Measurements from ENCODE around the gene DAO.

DAO gene

DNA sequence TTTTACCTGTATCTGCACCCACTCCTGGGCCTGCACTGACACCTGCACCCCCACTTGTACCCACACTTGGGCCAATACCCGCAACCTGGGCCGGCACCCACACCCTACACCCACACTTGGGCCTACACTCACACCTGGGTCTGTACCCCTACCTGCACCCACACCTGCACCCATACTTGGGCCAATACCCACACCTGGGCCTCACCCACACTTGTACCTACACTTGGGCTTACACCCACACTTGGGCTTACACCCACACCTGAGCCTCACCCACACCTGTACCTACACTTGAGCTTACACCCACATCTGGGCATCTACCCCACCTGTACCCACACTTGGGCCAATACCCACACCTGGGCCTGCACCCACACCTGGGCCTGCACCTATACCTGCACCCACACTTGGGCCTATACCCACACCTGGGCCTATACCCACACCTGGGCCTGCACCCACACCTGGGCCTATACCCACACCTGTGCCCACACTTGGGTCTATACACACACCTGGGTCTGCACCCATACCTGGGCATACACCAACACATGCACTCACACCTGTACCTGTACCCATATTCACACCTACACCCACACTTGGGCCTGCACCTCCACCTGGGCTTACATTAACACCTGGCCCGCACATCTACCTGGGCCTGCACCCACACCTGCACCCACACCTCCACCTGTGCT, 39.2 kb downstream of the DAO start:
- no peak for DNase-seq (ENCODE audit: low spot score)

DNA sequence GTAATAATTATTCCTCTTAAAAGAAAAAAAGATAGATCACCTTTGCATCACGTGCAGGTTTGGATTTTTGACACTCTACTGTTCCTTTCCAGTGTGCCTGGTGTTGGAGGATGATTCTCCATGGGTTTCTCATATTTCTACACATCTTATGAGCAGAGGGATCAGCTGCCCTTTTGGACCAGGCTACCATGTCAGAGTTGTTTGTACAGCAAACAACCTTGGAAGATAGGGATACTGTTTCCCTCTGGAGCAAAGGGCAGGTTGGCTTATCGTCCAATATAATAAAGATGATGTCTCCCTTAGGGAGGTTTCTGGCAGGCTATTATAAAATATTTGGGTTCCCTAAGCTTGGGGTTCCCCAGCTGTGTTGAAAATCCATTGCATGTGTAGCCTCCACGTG, 42.1 kb downstream of the DAO start:
- no peak for DNase-seq (ENCODE audit: low spot score)

- no peak for DNase-seq (ENCODE audit: low spot score)
Observed at GRCh38 chr12:108922918-108923317, 43.0 kb downstream of the DAO start.

GRCh38 chr12:108928695-108929094, 48.8 kb downstream of the DAO start:
- no peak for DNase-seq (ENCODE audit: low spot score)

GRCh38 chr12:108930155-108930554, 50.3 kb downstream of the DAO start:
- no peak for DNase-seq (ENCODE audit: low spot score)

GRCh38 chr12:108930756-108931155, 50.9 kb downstream of the DAO start:
- no peak for DNase-seq (ENCODE audit: low spot score)

- DNase-seq (ENCODE audit: low spot score) = no peak
Observed at GRCh38 chr12:108933949-108934348, 54.1 kb downstream of the DAO start.

GRCh38 chr12:108935159-108935763, 55.4 kb downstream of the DAO start:
- DNase-seq (ENCODE audit: low spot score) = no peak

DNA sequence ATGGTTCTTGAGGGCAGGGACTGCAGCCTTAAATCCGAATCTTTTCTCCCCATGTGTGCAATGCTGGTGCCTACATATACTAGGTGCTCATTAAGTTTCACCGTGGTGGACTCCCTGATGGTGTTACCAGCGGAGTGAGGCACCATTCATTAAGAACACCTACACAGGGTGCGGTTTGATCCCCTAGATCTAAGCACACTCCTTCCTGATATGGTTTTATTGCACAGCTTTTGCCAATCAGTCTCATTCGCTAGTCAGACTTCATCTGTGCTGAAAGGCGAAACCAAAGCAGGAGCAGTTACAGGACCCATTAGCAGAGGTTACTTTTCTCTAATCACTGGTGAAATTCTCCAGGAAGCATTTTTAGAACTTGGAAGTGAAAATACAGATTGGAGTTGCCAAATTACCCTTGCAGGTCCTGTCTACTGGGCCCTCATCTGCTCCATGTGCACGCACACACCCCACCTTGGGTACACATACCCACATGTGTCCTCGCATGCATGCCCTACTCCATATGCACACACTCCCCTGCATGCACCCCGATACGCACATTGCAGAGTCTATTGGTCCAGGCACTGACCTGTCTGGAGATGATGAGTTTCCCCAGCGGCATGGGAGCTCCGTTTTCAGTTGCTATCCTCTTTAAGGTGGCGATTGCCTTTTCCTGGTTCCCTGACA, 58.5 kb downstream of the DAO start:
- DNase-seq (ENCODE audit: low spot score) = no peak

- no peak for DNase-seq (ENCODE audit: low spot score)
Observed at GRCh38 chr12:108939594-108939993, 59.7 kb downstream of the DAO start.

GRCh38 chr12:108940138-108940537, 60.2 kb downstream of the DAO start:
- no peak for DNase-seq (ENCODE audit: low spot score)

DNA sequence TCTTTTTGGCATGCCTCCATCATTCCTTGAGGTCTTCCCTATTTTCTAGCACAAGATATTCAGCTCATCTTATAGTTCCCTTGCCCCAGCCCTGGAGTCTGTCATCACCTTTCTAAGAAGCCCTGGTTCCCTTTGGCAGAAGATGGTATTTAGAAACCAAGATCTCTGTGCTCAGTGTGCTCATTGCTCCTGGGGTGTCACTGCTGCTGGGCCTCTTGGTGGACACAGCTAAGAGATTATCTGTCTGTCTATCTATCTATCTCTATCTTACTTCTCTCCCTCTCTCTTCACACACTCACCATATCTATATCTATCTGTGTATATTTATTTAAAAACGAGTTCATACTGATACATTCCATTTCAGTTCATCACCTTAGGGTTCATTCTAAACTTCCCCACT, 67.2 kb downstream of the DAO start:
- no peak for DNase-seq (ENCODE audit: low spot score)

- no peak for DNase-seq (ENCODE audit: low spot score)
Observed at GRCh38 chr12:108948367-108948766, 68.5 kb downstream of the DAO start.

GRCh38 chr12:108949976-108950375, 70.1 kb downstream of the DAO start:
- no peak for DNase-seq (ENCODE audit: low spot score)

Data from GM03348 (cell line).